Right cardiac atrium (tissue), 5 donors: ENCODE measurements around the gene YTHDF1. TPM values are rescaled to one million over a fixed set of nuclear protein-coding genes. Genes with fewer than 3 reads are reported as not detected.

Experiments used
- ATAC-seq, 2 donors: fragments of 200-7000 bp; cut with Tn5 transposase; one replicate each; pipeline versions ENCODE4 v1.8.0 to v1.9.1; 2020; ENCODE audit warnings: moderate library complexity in 2 of 2, mild to moderate bottlenecking in 1 of 2
- DNase-seq, 3 donors: peaks; one replicate each; pipeline ENCODE4 v3.0.0-alpha.2; 2020
- H3K27ac ChIP-seq: one replicate; pipeline ENCODE4 v1.5.1; 2013; ENCODE audit warnings: mild to moderate bottlenecking, low read length, control low read depth, moderate library complexity
- H3K27me3 ChIP-seq: one replicate; pipeline ENCODE4 v1.6.1; 2013; ENCODE audit not compliant: control insufficient read depth, insufficient read depth
- H3K4me1 ChIP-seq: one replicate; pipeline ENCODE4 v1.6.1; 2013; ENCODE audit warnings: low read length; ENCODE audit not compliant: control insufficient read depth, insufficient read depth
- H3K4me3 ChIP-seq: one replicate; pipeline ENCODE4 v1.5.1; 2013; ENCODE audit warnings: low read length, control low read depth
- H3K9me3 ChIP-seq: one replicate; pipeline ENCODE4 v1.6.1; 2013; ENCODE audit warnings: low read length; ENCODE audit not compliant: control insufficient read depth
- WGBS: extraction: QIAGEN DNeasy Blood & Tissue Kit; methylation state at CpG from one replicate; pipeline ENCODE4 v1.1.7; 2013; 5-methylcytosine and 5-hydroxymethylcytosine counted together
- intact Hi-C, 4 donors: fragments of 100-400 bp; cut with DNase I; formaldehyde crosslinking; loops; one replicate each; pipeline versions ENCODE4 v1.11.0 to v1.14.0; 2022 to 2023
- polyA plus RNA-seq: library from polyadenylated mRNA; stranded (reverse); fragments of 200-250 nt; gene quantifications from one replicate; pipeline ENCODE4 v1.2.3, GENCODE V29; 2013
- total RNA-seq, 4 donors: library from RNA; stranded (reverse); fragmentation: NEBNext Ultra II Directional; extraction: Animal tissue kit (Norgen Biotek cat#: 25700); gene quantifications; one replicate each; pipeline ENCODE4 v1.2.1, GENCODE V29; 2021
- donor health status: healthy with polysubstance abuse.
- donor health status: DM: no; HTN: yes; CAD: no.
- donor health status: DM: no; HTN: no; CAD: no.
- donor health status: DM: no; HTN: yes; CAD: no; lungs with severe emphysema.
- donor health status: DM: yes; HTN: yes; CAD: no.

Gene YTHDF1
- total and polyA plus RNA-seq, 5 donors = 15.3 to 27.6 (median 24.5) TPM

DNA sequence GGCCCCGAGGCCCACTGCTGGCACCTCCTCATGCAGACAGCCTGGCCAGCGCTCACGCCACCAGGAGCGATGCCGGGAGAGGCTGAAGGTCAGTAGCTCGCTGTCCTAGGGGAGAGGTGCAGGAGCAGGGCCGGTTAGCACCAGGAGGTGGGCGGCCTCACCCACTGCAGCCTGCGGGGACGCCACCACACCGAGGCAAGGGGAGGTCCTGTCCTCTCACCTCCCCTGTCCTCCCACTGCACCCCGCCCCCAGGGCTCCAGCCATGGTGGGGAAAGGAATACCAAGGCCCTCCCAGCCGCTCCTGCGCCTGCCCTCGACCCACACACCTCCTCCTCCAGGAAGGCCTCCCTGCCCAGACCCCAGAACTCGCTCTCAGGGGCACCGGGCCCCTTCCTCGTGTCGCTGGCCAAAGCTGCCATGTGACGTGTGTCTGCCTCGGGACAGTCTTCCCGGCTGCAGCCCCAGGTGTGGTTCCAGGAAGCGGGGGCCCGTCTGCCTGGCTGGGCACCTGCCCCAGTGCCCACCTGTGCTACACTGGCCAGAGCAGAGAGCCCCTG is 31.8 kb upstream of the YTHDF1 start:
- H3K9me3 ChIP-seq = no peaks in the 10 kb centered on the region
- no peaks in the 10 kb centered on the region for H3K4me1 ChIP-seq
- ATAC-seq = no peak
- no peak overlapping the region for H3K4me3 ChIP-seq
- no peaks in the 10 kb centered on the region for H3K27me3 ChIP-seq
- H3K27ac ChIP-seq = no peak overlapping the region
- DNase-seq = no peak
- intact Hi-C loops = no loop called here
- 74% methylated on average over 24 of the region's 24 CpGs for WGBS

DNA sequence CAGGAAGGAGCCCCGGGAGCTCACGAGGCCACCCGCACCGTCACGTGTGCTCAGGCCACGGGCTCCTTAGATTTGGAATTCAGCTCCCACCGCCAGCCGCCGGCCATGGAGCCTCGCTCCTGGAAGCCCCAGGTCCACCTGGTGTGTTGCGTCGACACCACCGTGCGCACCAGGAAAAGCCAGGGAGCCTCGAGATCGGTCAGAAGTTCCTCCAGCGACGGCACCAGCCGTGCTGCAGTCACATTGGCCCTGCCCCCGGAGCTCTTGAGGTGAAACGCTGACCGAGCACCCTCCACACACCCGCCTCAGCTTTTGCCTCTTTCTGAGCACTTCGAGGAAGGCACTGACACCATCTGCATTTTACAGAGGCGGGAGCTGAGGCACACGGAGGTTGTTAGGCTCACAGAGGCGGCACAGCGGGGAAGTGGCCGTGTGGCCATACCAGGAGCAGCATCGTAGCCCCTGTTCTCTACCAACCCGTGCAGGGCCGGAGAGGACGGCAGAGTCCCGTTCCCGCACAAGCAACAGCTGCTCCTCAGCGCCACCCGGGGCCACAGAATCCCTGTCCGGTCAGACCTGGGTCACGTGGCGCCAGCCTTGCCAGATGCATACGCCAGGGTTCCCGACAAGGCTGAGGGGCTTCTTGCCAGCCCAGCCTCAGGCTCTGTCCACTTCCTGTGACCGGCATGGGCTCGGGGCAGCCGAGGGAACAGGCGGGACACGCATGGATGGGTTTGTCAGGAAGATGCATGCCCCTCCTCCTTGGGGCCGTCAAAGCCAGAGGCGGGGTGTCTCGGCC is 30.8 kb upstream of the YTHDF1 start:
- Histone ChIP-seq H3K27me3 (no peaks in the 10 kb centered on the region), H3K4me3 (no peak overlapping the region), H3K4me1 (no peaks in the 10 kb centered on the region), H3K27ac (no peak overlapping the region), H3K9me3 (no peaks in the 10 kb centered on the region)
- ATAC-seq (no peak), DNase-seq (peak in 1 of 3 donors; percentile 84)
- WGBS = 46% methylated on average over 50 of the region's 50 CpGs
- intact Hi-C loops = no loop called here

DNA sequence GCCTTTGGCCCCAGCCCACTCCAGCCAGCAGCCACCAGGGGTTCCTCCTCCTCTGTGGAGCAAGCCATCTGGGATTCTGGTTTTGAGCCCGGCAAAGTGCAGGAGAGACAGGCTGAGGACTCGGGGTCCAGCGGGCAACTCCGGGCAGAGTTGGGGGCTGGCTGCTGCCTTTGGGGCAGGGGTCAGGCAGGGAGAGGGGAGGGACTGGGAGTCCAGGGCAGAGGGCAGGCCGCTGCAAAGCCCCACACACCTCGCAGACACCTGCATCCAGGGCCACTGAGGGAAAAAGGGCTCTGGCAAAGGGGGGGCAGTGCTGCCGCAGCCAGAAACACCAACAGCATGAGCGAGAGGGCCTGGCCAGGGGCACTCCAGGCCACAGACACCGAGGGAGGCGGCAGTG is 28.5 kb upstream of the YTHDF1 start:
- WGBS = 87% methylated on average over 10 of the region's 10 CpGs
- no peak for DNase-seq
- Histone ChIP-seq H3K4me3 (no peak overlapping the region), H3K27ac (no peak overlapping the region), H3K4me1 (no peaks in the 10 kb centered on the region), H3K27me3 (no peaks in the 10 kb centered on the region), H3K9me3 (no peaks in the 10 kb centered on the region)
- no peak for ATAC-seq
- intact Hi-C loops = no loop called here

DNA sequence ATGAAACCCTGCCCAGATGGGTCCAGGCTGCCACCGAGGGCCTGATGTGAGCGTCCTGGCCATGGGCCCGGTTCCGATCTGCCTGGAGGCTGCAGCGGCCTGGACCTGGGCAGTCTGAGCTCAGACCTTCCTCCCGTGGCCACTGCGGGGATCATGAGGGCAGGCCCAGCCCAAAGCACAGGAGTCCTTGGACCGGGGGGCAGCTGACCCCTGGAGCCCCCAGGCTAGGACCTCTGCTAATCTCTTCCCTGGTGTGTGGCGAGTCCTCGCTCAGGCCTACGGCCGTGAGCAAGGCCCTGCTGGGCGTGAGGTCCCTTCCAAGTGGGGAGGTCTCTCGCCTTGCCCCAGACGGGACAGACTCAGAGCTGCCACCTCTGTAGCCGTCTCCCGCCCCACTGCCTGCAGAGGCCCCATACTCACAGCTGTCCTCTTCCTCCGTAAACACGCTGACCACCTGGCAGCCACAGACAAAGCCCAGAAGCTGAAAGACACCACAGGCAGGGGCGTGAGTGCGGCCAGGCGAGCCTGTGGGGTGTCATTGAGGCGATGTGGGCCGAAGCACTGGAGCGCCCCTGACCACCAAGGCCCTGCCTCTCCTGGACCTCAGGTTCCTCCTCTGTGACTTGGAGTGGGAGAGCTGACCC is 27.8 kb upstream of the YTHDF1 start:
- DNase-seq (no peak), ATAC-seq (no peak)
- intact Hi-C loops = no loop called here
- no peak overlapping the region for H3K4me3 ChIP-seq
- no peak overlapping the region for H3K27ac ChIP-seq
- H3K4me1 ChIP-seq = no peaks in the 10 kb centered on the region
- no peaks in the 10 kb centered on the region for H3K9me3 ChIP-seq
- no peaks in the 10 kb centered on the region for H3K27me3 ChIP-seq
- 82% methylated on average over 25 of the region's 25 CpGs for WGBS

DNA sequence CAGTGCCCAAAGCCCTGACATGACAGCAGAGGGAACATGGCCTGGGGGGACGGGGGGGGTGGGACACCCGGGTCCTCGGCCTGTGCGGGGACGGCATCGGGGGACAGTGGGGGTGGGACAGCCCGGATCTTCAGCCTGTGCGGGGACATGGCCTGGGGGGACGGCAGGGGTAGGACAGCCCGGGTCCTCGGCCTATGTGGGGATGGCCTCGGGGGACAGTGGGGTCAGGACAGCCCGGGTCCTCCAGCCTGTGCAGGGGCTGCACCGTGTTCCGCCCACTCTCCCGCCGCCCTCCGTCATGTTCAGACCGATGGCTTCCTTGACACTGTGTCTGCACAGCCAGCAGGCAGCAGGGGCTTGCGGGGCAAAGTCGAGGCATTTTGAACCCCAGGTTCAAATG is 26.8 kb upstream of the YTHDF1 start:
- Histone ChIP-seq H3K9me3 (no peaks in the 10 kb centered on the region), H3K27me3 (no peaks in the 10 kb centered on the region), H3K27ac (no peak overlapping the region), H3K4me1 (no peaks in the 10 kb centered on the region), H3K4me3 (no peak overlapping the region)
- intact Hi-C loops = no loop called here
- no peak for DNase-seq
- WGBS = 83% methylated on average over 21 of the region's 21 CpGs
- no peak for ATAC-seq

DNA sequence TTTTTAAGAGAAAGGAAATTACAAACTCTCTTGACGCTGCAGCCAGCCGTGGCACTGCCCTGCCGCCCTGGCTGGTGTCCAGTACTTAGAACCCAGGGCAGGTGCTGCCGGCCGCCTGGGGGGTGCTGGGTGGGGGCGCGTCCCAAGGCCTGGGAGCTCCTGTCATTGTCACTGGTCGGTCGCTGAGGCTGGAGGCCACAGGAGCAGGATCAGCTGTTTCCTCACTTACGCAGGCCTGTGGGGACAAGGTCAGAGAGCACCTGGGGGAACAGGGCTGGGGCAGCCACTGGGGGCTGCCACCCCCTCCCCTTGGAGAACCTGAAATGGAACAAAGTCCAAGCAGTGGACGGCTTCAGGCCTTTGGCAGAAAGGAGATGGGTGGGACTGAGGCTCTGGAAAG is 25.3 kb upstream of the YTHDF1 start:
- no peak overlapping the region for H3K4me3 ChIP-seq
- WGBS = 57% methylated on average over 11 of the region's 11 CpGs
- no peaks in the 10 kb centered on the region for H3K27me3 ChIP-seq
- ATAC-seq (no peak), DNase-seq (no peak)
- H3K9me3 ChIP-seq = no peaks in the 10 kb centered on the region
- no peak overlapping the region for H3K27ac ChIP-seq
- no peaks in the 10 kb centered on the region for H3K4me1 ChIP-seq
- intact Hi-C loops = no loop called here

DNA sequence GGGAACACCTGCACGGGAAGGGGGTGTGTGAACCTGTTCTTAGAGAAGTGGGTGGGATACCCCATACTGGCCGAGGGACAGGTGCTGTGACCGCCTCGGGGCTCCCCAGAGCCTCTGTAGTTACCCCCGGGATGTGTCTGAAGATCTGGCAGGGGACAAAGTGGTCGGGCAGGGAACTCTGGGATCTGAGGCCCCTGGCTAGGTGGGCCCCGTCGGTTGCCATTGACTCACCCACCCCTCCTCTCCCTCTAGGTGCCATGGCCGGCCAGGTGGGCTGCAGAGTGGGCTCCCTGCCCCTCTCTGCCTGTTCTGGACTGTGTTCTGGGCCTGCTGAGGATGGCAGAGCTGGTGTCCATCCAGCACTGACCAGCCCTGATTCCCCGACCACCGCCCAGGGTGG is 24.1 kb upstream of the YTHDF1 start:
- Histone ChIP-seq H3K27ac (no peak overlapping the region), H3K27me3 (no peaks in the 10 kb centered on the region), H3K4me1 (no peaks in the 10 kb centered on the region), H3K4me3 (no peak overlapping the region), H3K9me3 (no peaks in the 10 kb centered on the region)
- 83% methylated on average over 11 of the region's 11 CpGs for WGBS
- intact Hi-C loops = no loop called here
- DNase-seq = no peak
- no peak for ATAC-seq

DNA sequence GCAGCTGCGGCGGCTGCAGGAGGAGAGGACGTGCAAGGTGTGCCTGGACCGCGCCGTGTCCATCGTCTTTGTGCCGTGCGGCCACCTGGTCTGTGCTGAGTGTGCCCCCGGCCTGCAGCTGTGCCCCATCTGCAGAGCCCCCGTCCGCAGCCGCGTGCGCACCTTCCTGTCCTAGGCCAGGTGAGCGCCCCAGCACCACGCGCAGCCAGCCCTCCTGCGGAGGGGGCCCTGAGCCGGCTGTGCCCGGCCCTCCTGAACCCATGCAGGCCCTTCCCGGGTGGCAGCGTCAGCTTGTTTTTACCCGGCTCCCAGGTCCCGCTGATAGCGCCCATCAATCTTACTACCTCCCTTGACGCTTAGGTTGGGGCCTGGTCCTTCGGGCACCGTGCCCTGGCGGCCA is 23.5 kb upstream of the YTHDF1 start:
- WGBS = 88% methylated on average over 30 of the region's 30 CpGs
- H3K27me3 ChIP-seq = no peaks in the 10 kb centered on the region
- no peak overlapping the region for H3K27ac ChIP-seq
- DNase-seq = no peak
- H3K4me1 ChIP-seq = no peaks in the 10 kb centered on the region
- H3K9me3 ChIP-seq = no peaks in the 10 kb centered on the region
- no peak for ATAC-seq
- H3K4me3 ChIP-seq = no peak overlapping the region
- intact Hi-C loops = no loop called here

DNA sequence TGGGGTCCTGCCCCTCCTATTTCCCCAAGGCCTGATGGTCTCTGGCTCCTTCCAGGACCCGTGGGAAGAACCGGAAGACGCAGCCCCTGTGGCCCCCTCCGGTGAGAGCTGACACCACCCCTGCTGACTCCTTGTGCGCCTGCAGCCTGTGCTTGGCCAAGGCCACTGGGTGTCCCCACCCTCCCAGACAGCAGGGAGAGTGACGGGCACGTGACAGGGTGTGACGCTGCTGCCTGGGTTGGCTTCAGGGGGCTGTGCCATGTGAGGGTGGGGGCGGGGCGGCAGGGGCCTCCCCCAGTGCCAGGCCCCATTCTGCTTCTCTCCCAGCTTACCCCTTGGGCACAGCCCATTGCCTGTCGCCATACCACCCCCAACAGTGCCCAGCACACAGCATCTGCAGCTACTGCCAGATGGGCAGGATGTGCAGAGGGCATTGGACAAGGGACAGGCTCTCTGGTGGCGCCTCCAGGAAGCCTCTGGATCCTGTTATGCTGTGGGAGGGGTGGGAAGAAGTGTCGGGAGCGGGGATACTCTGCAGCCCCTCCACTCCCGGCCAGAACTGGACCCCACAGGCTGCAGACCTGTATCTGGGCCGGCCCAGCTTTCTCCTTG is 22.7 kb upstream of the YTHDF1 start:
- no peaks in the 10 kb centered on the region for H3K27me3 ChIP-seq
- intact Hi-C loops = no loop called here
- no peak overlapping the region for H3K27ac ChIP-seq
- DNase-seq (no peak), ATAC-seq (no peak)
- H3K9me3 ChIP-seq = no peaks in the 10 kb centered on the region
- H3K4me3 ChIP-seq = no peak overlapping the region
- no peaks in the 10 kb centered on the region for H3K4me1 ChIP-seq
- 41% methylated on average over 16 of the region's 16 CpGs for WGBS

DNA sequence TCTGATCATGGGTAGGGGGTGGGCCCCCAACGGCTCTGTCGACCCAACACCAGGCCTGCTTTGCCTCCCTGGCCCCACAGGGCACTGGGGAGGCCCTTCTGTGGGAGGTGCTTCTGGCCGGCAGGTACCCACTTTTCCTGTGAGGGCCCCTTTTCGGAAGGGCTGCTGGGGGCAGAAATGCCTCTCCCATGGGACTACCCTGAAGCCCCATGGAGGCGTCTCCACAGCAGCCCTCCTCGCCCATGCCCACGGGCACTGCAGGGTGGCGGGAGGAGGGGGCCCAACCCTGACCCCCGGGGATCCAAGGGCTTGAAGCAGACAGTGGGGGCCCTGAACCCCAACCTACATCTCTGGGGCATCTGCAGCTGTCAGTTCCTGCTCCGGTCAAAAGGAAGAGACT is 22.1 kb upstream of the YTHDF1 start:
- no peak overlapping the region for H3K4me3 ChIP-seq
- no peaks in the 10 kb centered on the region for H3K4me1 ChIP-seq
- ATAC-seq (no peak), DNase-seq (no peak)
- H3K9me3 ChIP-seq = no peaks in the 10 kb centered on the region
- WGBS = 81% methylated on average over 10 of the region's 10 CpGs
- intact Hi-C loops = no loop called here
- no peak overlapping the region for H3K27ac ChIP-seq
- no peaks in the 10 kb centered on the region for H3K27me3 ChIP-seq

DNA sequence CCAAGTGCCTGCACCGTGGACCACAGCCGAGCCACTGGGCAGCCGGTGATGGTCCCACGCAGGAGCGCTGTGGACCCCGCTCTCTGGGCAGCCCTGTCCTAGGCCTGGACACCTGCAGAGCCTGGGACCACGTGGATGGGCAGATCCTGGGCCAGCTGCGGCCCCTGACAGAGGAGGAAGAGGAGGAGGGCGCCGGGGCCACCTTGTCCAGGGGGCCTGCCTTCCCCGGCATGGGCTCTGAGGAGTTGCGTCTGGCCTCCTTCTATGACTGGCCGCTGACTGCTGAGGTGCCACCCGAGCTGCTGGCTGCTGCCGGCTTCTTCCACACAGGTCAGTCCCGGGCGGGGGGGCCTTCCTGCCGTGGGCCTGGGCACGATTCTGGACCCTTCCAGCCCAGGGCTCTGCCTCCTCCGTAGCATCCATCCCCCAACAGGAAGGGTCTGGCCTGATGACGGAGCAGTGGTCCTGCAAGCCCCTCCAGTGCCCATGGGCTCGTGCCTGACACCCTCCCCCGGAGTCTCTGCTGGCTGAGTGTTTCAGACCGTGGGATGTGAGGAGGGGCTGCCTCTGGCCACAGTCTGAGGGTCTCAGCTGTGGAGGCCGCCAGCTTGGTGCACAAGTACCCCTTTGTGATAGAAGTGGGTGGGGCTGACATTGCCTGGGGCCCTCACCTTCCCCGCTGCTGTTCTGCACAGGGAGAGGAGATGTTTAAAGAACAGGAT is 20.3 kb upstream of the YTHDF1 start:
- Histone ChIP-seq H3K4me1 (no peaks in the 10 kb centered on the region), H3K9me3 (no peaks in the 10 kb centered on the region), H3K27ac (no peak overlapping the region), H3K4me3 (no peak overlapping the region), H3K27me3 (no peaks in the 10 kb centered on the region)
- intact Hi-C loops = no loop called here
- WGBS = 80% methylated on average over 26 of the region's 26 CpGs
- DNase-seq (peak in 1 of 3 donors; percentile 51), ATAC-seq (no peak)
